HepG2 (cell line): Measurements from ENCODE around the gene COX6B1. TPM values are rescaled to one million over a fixed set of nuclear protein-coding genes. Genes with fewer than 3 reads are reported as not detected.

Experiments used
- FOSL1 ChIP-seq: sonication (generic); formaldehyde crosslinking; IDR thresholded peaks from 2 replicates; pipeline ENCODE4 v1.9.0; 2021; ENCODE audit warnings: missing genetic modification reagents, borderline replicate concordance
- FOXK2 ChIP-seq: fragments of 450-650 bp; IDR thresholded peaks from 2 replicates; pipeline ENCODE4 v1.6.1; 2016
- HES4 ChIP-seq: sonication (generic); formaldehyde crosslinking; IDR thresholded peaks from 2 replicates; pipeline ENCODE4 v1.9.0; 2021; ENCODE audit warnings: mild to moderate bottlenecking, missing genetic modification reagents, borderline replicate concordance
- HNRNPLL ChIP-seq: fragments of 200-400 bp; formaldehyde crosslinking; IDR thresholded peaks from 2 replicates; pipeline ENCODE4 v1.6.1; 2017; ENCODE audit warnings: mild to moderate bottlenecking, low read depth, low read length; ENCODE audit not compliant: poor library complexity, severe bottlenecking
- JARID2 ChIP-seq: sonication (generic); formaldehyde crosslinking; IDR thresholded peaks from 2 replicates; pipeline ENCODE4 v1.8.1; 2023; ENCODE audit warnings: missing genetic modification reagents, inconsistent platforms; ENCODE audit not compliant: insufficient replicate concordance
- KDM2A ChIP-seq: sonication (generic); formaldehyde crosslinking; IDR thresholded peaks from 2 replicates; pipeline ENCODE4 v1.4.0; 2020; ENCODE audit warnings: low read depth, missing genetic modification reagents, borderline replicate concordance
- SMAD9 ChIP-seq: sonication (generic); formaldehyde crosslinking; IDR thresholded peaks from 2 replicates; pipeline ENCODE4 v1.5.1; 2020; ENCODE audit warnings: mild to moderate bottlenecking, missing genetic modification reagents
- SP5 ChIP-seq: IDR thresholded peaks from 2 replicates; pipeline ENCODE4 v1.6.1; 2016; ENCODE audit warnings: low read depth, borderline replicate concordance
- TARDBP ChIP-seq: sonication (generic); formaldehyde crosslinking; IDR thresholded peaks from 2 replicates; pipeline ENCODE4 v1.8.0; 2022; ENCODE audit warnings: mild to moderate bottlenecking, missing genetic modification reagents
- THAP11 ChIP-seq: IDR thresholded peaks from 2 replicates; pipeline ENCODE4 v1.6.1; 2016; ENCODE audit warnings: missing biosample characterization, missing genetic modification reagents
- ZNF121 ChIP-seq: sonication (generic); formaldehyde crosslinking; IDR thresholded peaks from 2 replicates; pipeline ENCODE4 v1.5.0; 2020; ENCODE audit warnings: mild to moderate bottlenecking, missing genetic modification reagents
- ZNF138 ChIP-seq: sonication (generic); formaldehyde crosslinking; IDR thresholded peaks from 2 replicates; pipeline ENCODE4 v1.5.0; 2020; ENCODE audit warnings: mild to moderate bottlenecking, low read depth, missing genetic modification reagents
- ZNF143 ChIP-seq: sonication (generic); formaldehyde crosslinking; IDR thresholded peaks from 2 replicates; pipeline ENCODE4 v1.4.0; 2020; ENCODE audit warnings: missing genetic modification reagents
- ZNF234 ChIP-seq: sonication (generic); formaldehyde crosslinking; conservative IDR thresholded peaks from 2 replicates; pipeline ENCODE4 v1.5.1; 2020; ENCODE audit warnings: mild to moderate bottlenecking, missing genetic modification reagents
- ZNF335 ChIP-seq: sonication (generic); formaldehyde crosslinking; IDR thresholded peaks from 2 replicates; pipeline ENCODE4 v1.4.0; 2020; ENCODE audit warnings: missing genetic modification reagents
- ZNF496 ChIP-seq: sonication (generic); formaldehyde crosslinking; IDR thresholded peaks from 2 replicates; pipeline ENCODE4 v1.8.1; 2023; ENCODE audit warnings: mild to moderate bottlenecking, moderate library complexity, missing genetic modification reagents; ENCODE audit not compliant: insufficient replicate concordance
- ZNF839 ChIP-seq: sonication (generic); formaldehyde crosslinking; IDR thresholded peaks from 2 replicates; pipeline ENCODE4 v1.4.0; 2020; ENCODE audit warnings: missing genetic modification reagents, mild to moderate bottlenecking, borderline replicate concordance
- polyA plus RNA-seq, 8 experiments: library from polyadenylated mRNA; depleted of rRNA in 3 of 8; stranded (reverse) in 7 of 8; unstranded in 1 of 8; fragments of >200 nt; fragmentation: Illumina TruSeq in 4 of 8; extraction: Trizol in 4 of 8; gene quantifications; 2 replicates each; pipeline versions ENCODE4 v1.2.1 to v1.2.3, GENCODE V29; 2011 to 2016; ENCODE audit warnings: low read depth in 4 of 8, missing spikeins in 1 of 8, mixed read lengths in 1 of 8; ENCODE audit not compliant: insufficient read depth in 1 of 8
- total RNA-seq, 5 experiments: library from RNA; depleted of rRNA; stranded (reverse); fragments of >200 nt; fragmentation: Illumina TruSeq; extraction: Trizol; gene quantifications; 2 replicates each; pipeline ENCODE4 v1.2.3, GENCODE V29; 2016; ENCODE audit warnings: low read depth in 1 of 5
- TF ChIP-seq, protein P1 (sequence below), 2 experiments: sonication (generic) in 1 of 2; formaldehyde crosslinking in 1 of 2; IDR thresholded peaks; 2 replicates each; pipeline versions ENCODE4 v1.6.1 to v1.9.0; 2014 to 2022; ENCODE audit warnings: antibody characterized with exemption in 1 of 2, borderline replicate concordance in 1 of 2, inconsistent platforms in 1 of 2, low read depth in 1 of 2, missing genetic modification reagents in 1 of 2
- TF ChIP-seq, protein P2 (sequence below): sonication (generic); formaldehyde crosslinking; IDR thresholded peaks from 2 replicates; pipeline ENCODE4 v1.4.0; 2020; ENCODE audit warnings: missing genetic modification reagents
- TF ChIP-seq, protein P3 (sequence below): sonication (generic); formaldehyde crosslinking; IDR thresholded peaks from 2 replicates; pipeline ENCODE4 v1.5.1; 2020; ENCODE audit warnings: missing genetic modification reagents, mild to moderate bottlenecking, borderline replicate concordance

COX6B1 gene
- total and polyA plus RNA-seq, 2 of the 13 experiments (the other 11 are each of a cell fraction or from before 2014, with no cell fraction given) = 481 to 487 TPM

DNA sequence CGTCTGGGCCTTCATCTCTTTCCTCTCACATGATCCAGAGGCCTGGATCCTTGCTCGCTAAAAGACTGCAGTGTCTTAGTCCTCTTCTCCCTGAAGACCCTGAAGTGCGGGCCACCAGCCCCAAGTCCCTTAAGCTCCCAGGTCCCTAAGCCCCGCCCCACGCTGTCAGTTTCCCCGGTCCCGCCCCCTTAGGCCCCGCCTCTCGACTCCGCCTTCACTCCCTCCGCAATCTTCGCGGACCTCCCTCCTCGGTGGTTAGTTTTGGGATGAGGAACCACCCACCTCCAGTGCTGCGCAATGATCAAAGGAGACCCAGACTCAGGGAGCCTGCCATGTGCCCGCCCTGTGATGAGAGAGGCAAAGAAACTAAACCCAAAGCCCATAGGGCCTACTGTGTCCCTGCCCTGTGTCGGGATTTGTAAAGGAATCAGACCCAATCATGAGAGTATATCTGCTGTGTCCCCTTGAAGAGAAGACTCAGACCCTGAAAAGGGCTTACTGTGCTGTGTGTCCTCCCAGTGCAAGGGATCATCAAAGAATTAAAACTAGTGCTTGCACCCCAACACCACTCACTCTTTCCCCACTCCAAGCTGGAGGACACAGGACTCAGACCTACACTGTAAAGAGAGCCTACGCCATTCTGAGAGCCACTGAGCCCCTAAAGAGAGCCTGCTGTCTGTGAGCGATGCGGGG, 3.0 kb upstream of the COX6B1 start (continued):
- TF ChIP-seq, protein P1, sequence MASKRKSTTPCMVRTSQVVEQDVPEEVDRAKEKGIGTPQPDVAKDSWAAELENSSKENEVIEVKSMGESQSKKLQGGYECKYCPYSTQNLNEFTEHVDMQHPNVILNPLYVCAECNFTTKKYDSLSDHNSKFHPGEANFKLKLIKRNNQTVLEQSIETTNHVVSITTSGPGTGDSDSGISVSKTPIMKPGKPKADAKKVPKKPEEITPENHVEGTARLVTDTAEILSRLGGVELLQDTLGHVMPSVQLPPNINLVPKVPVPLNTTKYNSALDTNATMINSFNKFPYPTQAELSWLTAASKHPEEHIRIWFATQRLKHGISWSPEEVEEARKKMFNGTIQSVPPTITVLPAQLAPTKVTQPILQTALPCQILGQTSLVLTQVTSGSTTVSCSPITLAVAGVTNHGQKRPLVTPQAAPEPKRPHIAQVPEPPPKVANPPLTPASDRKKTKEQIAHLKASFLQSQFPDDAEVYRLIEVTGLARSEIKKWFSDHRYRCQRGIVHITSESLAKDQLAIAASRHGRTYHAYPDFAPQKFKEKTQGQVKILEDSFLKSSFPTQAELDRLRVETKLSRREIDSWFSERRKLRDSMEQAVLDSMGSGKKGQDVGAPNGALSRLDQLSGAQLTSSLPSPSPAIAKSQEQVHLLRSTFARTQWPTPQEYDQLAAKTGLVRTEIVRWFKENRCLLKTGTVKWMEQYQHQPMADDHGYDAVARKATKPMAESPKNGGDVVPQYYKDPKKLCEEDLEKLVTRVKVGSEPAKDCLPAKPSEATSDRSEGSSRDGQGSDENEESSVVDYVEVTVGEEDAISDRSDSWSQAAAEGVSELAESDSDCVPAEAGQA (IDR thresholded peaks at IDR 0.05; ENCODE audit: low read depth) = no peak
- TF ChIP-seq, protein P1 (CRISPR knock-in tag; IDR thresholded peaks at IDR 0.05; ENCODE audit: borderline replicate concordance) = no peak
- TF ChIP-seq FOSL1 (CRISPR knock-in tag) (no peak), FOXK2 (no peak), ZNF234 (CRISPR knock-in tag) (no peak), HES4 (CRISPR knock-in tag) (no peak), ZNF496 (no peak), SMAD9 (CRISPR knock-in tag) (no peak), TARDBP (CRISPR knock-in tag) (no peak), ZNF839 (CRISPR knock-in tag) (no peak), KDM2A (peak; percentile 24; the same call in 1 of the 2 replicates), THAP11 (CRISPR knock-in tag) (no peak; the same call in 1 of the 2 replicates), SP5 (CRISPR knock-in tag) (0 out of 2 replicates have a peak, but pooled peaks have one; percentile 32), ZNF121 (no peak), ZNF335 (CRISPR knock-in tag) (no peak), HNRNPLL (peak; percentile 87), JARID2 (CRISPR knock-in tag) (no peak), ZNF143 (no peak), ZNF138 (CRISPR knock-in tag) (no peak)
- TF ChIP-seq, protein P2, sequence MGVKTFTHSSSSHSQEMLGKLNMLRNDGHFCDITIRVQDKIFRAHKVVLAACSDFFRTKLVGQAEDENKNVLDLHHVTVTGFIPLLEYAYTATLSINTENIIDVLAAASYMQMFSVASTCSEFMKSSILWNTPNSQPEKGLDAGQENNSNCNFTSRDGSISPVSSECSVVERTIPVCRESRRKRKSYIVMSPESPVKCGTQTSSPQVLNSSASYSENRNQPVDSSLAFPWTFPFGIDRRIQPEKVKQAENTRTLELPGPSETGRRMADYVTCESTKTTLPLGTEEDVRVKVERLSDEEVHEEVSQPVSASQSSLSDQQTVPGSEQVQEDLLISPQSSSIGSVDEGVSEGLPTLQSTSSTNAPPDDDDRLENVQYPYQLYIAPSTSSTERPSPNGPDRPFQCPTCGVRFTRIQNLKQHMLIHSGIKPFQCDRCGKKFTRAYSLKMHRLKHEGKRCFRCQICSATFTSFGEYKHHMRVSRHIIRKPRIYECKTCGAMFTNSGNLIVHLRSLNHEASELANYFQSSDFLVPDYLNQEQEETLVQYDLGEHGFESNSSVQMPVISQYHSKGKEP (CRISPR knock-in tag) = no peak
- TF ChIP-seq, protein P3, sequence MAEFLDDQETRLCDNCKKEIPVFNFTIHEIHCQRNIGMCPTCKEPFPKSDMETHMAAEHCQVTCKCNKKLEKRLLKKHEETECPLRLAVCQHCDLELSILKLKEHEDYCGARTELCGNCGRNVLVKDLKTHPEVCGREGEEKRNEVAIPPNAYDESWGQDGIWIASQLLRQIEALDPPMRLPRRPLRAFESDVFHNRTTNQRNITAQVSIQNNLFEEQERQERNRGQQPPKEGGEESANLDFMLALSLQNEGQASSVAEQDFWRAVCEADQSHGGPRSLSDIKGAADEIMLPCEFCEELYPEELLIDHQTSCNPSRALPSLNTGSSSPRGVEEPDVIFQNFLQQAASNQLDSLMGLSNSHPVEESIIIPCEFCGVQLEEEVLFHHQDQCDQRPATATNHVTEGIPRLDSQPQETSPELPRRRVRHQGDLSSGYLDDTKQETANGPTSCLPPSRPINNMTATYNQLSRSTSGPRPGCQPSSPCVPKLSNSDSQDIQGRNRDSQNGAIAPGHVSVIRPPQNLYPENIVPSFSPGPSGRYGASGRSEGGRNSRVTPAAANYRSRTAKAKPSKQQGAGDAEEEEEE (CRISPR knock-in tag) = no peak
